H9 (cell line): ENCODE results near the gene CEP68. TPM values are rescaled to one million over a fixed set of nuclear protein-coding genes. Genes with fewer than 3 reads are reported as not detected.

ENCODE experiments used
- DNase-seq: peaks from one replicate; pipeline ENCODE4 v3.0.0-alpha.2; 2017
- H2AFZ ChIP-seq: one replicate; pipeline ENCODE4 v1.6.1; 2013; ENCODE audit warnings: mild to moderate bottlenecking, low read length, control low read depth, moderate library complexity
- H2AK5ac ChIP-seq: 2 replicates; pipeline ENCODE4 v1.6.1; 2013; ENCODE audit warnings: low read length, control low read depth, mixed read lengths; ENCODE audit not compliant: insufficient read length
- H2BK120ac ChIP-seq: one replicate; pipeline ENCODE4 v1.6.1; 2013; ENCODE audit warnings: low read depth, mild to moderate bottlenecking, low read length, control low read depth, inconsistent platforms; ENCODE audit not compliant: poor library complexity, severe bottlenecking
- H2BK12ac ChIP-seq: 2 replicates; pipeline ENCODE4 v1.6.1; 2013; ENCODE audit warnings: low read length, control low read depth, mixed read lengths, low read depth; ENCODE audit not compliant: insufficient read length
- H2BK15ac ChIP-seq: 2 replicates; pipeline ENCODE4 v1.6.1; 2013; ENCODE audit warnings: low read depth, low read length, control low read depth
- H2BK20ac ChIP-seq: one replicate; pipeline ENCODE4 v1.6.1; 2013; ENCODE audit warnings: low read depth, mild to moderate bottlenecking, low read length, control low read depth, inconsistent platforms; ENCODE audit not compliant: poor library complexity, severe bottlenecking
- H2BK5ac ChIP-seq: 2 replicates; pipeline ENCODE4 v1.6.1; 2013; ENCODE audit warnings: low read length, control low read depth, mixed read lengths; ENCODE audit not compliant: insufficient read length
- H3K14ac ChIP-seq: 2 replicates; pipeline ENCODE4 v1.6.1; 2013; ENCODE audit warnings: low read length, control low read depth; ENCODE audit not compliant: insufficient read depth
- H3K18ac ChIP-seq: 2 replicates; pipeline ENCODE4 v1.6.1; 2013; ENCODE audit warnings: low read depth, mild to moderate bottlenecking, mixed read lengths, low read length, control low read depth; ENCODE audit not compliant: insufficient read length
- H3K23ac ChIP-seq: 2 replicates; pipeline ENCODE4 v1.6.1; 2013; ENCODE audit warnings: low read length, control low read depth, mixed read lengths, low read depth; ENCODE audit not compliant: insufficient read length
- H3K23me2 ChIP-seq: 2 replicates; pipeline ENCODE4 v1.6.1; 2013; ENCODE audit warnings: low read depth, mild to moderate bottlenecking, mixed read lengths, low read length, control low read depth; ENCODE audit not compliant: insufficient read length, poor library complexity, severe bottlenecking
- H3K27ac ChIP-seq: 2 replicates; pipeline ENCODE4 v1.5.1; 2013; ENCODE audit warnings: low read length, control low read depth, mixed read lengths, low read depth; ENCODE audit not compliant: insufficient read length
- H3K27me3 ChIP-seq: 2 replicates; pipeline ENCODE4 v1.6.1; 2013; ENCODE audit warnings: low read length, control low read depth, inconsistent platforms; ENCODE audit not compliant: insufficient read depth
- H3K4ac ChIP-seq: 2 replicates; pipeline ENCODE4 v1.6.1; 2013; ENCODE audit warnings: low read depth, mild to moderate bottlenecking, control low read depth, inconsistent platforms, low read length, moderate library complexity
- H3K4me1 ChIP-seq: 2 replicates; pipeline ENCODE4 v1.6.1; 2013; ENCODE audit warnings: low read length, control low read depth, inconsistent platforms; ENCODE audit not compliant: insufficient read depth
- H3K4me2 ChIP-seq: 2 replicates; pipeline ENCODE4 v1.6.1; 2013; ENCODE audit warnings: low read length, control low read depth, mixed read lengths; ENCODE audit not compliant: insufficient read length, insufficient read depth
- H3K56ac ChIP-seq: 2 replicates; pipeline ENCODE4 v1.6.1; 2013; ENCODE audit warnings: low read depth, mild to moderate bottlenecking, mixed read lengths, low read length, control low read depth; ENCODE audit not compliant: insufficient read length
- H3K79me1 ChIP-seq: 2 replicates; pipeline ENCODE4 v1.6.1; 2013; ENCODE audit warnings: low read depth, mild to moderate bottlenecking, moderate library complexity, low read length, control low read depth, inconsistent platforms; ENCODE audit not compliant: insufficient read depth, poor library complexity, severe bottlenecking
- H3K79me2 ChIP-seq: 2 replicates; pipeline ENCODE4 v1.6.1; 2013; ENCODE audit warnings: low read length, control low read depth, inconsistent platforms; ENCODE audit not compliant: insufficient read depth
- H3K9ac ChIP-seq: 2 replicates; pipeline ENCODE4 v1.6.1; 2013; ENCODE audit warnings: low read length, control low read depth, mixed read lengths; ENCODE audit not compliant: insufficient read length; ENCODE audit errors: extremely low read depth
- H3K9me3 ChIP-seq: one replicate; pipeline ENCODE4 v1.6.1; 2013; ENCODE audit warnings: low read depth, low read length, inconsistent platforms; ENCODE audit not compliant: control insufficient read depth
- H3T11ph ChIP-seq: one replicate; pipeline ENCODE4 v1.6.1; 2013; ENCODE audit warnings: mild to moderate bottlenecking, low read length, control low read depth, inconsistent platforms
- H4K20me1 ChIP-seq: one replicate; pipeline ENCODE4 v1.6.1; 2013; ENCODE audit not compliant: control insufficient read depth, insufficient read length, insufficient read depth
- H4K5ac ChIP-seq: 2 replicates; pipeline ENCODE4 v1.6.1; 2013; ENCODE audit warnings: low read depth, mild to moderate bottlenecking, mixed read lengths, low read length, control low read depth; ENCODE audit not compliant: insufficient read length
- H4K8ac ChIP-seq: replicated peaks from 2 replicates; pipeline ENCODE4 v1.6.1; 2013; ENCODE audit warnings: low read length, control low read depth, mixed read lengths, low read depth; ENCODE audit not compliant: insufficient read length
- H4K91ac ChIP-seq: 2 replicates; pipeline ENCODE4 v1.6.1; 2013; ENCODE audit warnings: low read depth, mild to moderate bottlenecking, moderate library complexity, mixed read lengths, low read length, control low read depth; ENCODE audit not compliant: insufficient read length
- H3K27ac Mint-ChIP-seq, 3 experiments: 2 replicates in 2 of 3; 3 replicates in 1 of 3; pipeline ENCODE4 v1.8.0; 2020 to 2021; ENCODE audit warnings: mixed read lengths in 3 of 3, mild to moderate bottlenecking in 1 of 3, moderate library complexity in 1 of 3
- H3K27me3 Mint-ChIP-seq: 2 replicates; pipeline ENCODE4 v1.8.0; 2021; ENCODE audit warnings: low read depth, mild to moderate bottlenecking, moderate library complexity, mixed read lengths
- H3K36me3 Mint-ChIP-seq, 3 experiments: 2 replicates in 2 of 3; 3 replicates in 1 of 3; pipeline ENCODE4 v1.8.0; 2020 to 2021; ENCODE audit warnings: low read depth in 3 of 3, mixed read lengths in 3 of 3; ENCODE audit not compliant: insufficient read depth in 1 of 3
- H3K4me1 Mint-ChIP-seq, 2 experiments: 2 replicates each; pipeline ENCODE4 v1.8.0; 2020; ENCODE audit warnings: mixed read lengths in 2 of 2
- H3K4me3 Mint-ChIP-seq, 2 experiments: 2 replicates in 1 of 2; 3 replicates in 1 of 2; pipeline ENCODE4 v1.8.0; 2020 to 2021; ENCODE audit warnings: mild to moderate bottlenecking in 2 of 2, mixed read lengths in 2 of 2, moderate library complexity in 1 of 2
- H3K9me3 Mint-ChIP-seq, 2 experiments: 2 replicates in 1 of 2; 3 replicates in 1 of 2; pipeline ENCODE4 v1.8.0; 2020; ENCODE audit warnings: mild to moderate bottlenecking in 2 of 2, mixed read lengths in 2 of 2, moderate library complexity in 1 of 2
- WGBS: extraction: QIAGEN DNeasy Blood & Tissue Kit; methylation state at CpG from one replicate; pipeline ENCODE4 v1.1.7; 2013; ENCODE audit warnings: missing lambda C conversion rate, low lambda C conversion rate, mixed read lengths; ENCODE audit not compliant: insufficient read length; ENCODE audit errors: extremely low coverage; 5-methylcytosine and 5-hydroxymethylcytosine counted together
- total RNA-seq: library from RNA; stranded (reverse); gene quantifications from 2 replicates; pipeline ENCODE4 v1.2.1, GENCODE V29; 2021
- TF ChIP-seq, protein P1 (sequence below): fragments of 200-600 bp; sonication (generic); conservative IDR thresholded peaks from 3 replicates; pipeline ENCODE4 v1.8.0; 2021; ENCODE audit warnings: antibody characterized with exemption, mild to moderate bottlenecking

CEP68 gene
- total RNA-seq, 1 experiment from 2014 or later: 20.2 TPM

DNA sequence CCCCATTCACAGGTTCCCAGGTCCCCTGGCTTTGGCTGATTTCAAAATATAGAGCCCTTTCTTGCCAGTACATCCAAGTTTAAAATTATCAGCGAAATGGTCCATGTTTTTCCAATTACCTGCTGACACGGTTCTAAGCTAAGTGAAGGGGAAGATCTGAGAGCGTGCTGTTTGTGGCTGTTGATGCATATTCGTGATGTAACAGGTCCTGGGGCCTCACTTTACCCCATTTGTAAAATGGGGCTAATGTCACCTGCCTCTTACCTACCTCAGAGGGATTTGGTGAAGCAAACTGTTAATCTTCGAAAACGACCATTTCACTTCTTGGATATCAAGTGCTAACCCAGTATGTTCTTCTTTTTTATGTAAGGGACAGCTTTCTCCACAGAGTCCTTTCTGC is 34.0 kb upstream of the CEP68 start:
- Histone ChIP-seq H3K9me3 (no peaks in the 10 kb centered on the region), H3K14ac (no peak overlapping the region), H2BK20ac (no peak overlapping the region), H4K91ac (no peak overlapping the region), H3K27me3 (no peaks in the 10 kb centered on the region), H4K8ac (no peak overlapping the region), H3T11ph (no peak overlapping the region), H3K9ac (no peak overlapping the region), H2BK5ac (no peak overlapping the region), H3K56ac (no peak overlapping the region), H3K23ac (no peak overlapping the region), H4K5ac (no peak overlapping the region), H2AFZ (no peak overlapping the region), H3K27ac (no peak overlapping the region), H3K79me2 (no peaks in the 10 kb centered on the region), H2BK120ac (no peak overlapping the region), H3K4me2 (no peak overlapping the region), H3K4ac (no peak overlapping the region), H2AK5ac (no peak overlapping the region), H3K4me1 (no peaks in the 10 kb centered on the region), H3K23me2 (no peaks in the 10 kb centered on the region), H4K20me1 (no peaks in the 10 kb centered on the region), H3K18ac (no peak overlapping the region), H2BK15ac (no peak overlapping the region), H2BK12ac (no peak overlapping the region), H3K79me1 (no peaks in the 10 kb centered on the region)
- H3K4me3 Mint-ChIP-seq: no peak overlapping the region
- no peaks in the 10 kb centered on the region for H3K9me3 Mint-ChIP-seq
- no peaks in the 10 kb centered on the region for H3K27me3 Mint-ChIP-seq
- H3K4me1 Mint-ChIP-seq: peaks cover 0 to 6% of the 10 kb centered on the region in 2 experiments; a peak in 1 of 4 replicates
- no peak overlapping the region; a peak in 1 of 7 replicates for H3K27ac Mint-ChIP-seq
- no CpG with 5 or more reads among the region's 6 CpGs for whole genome bisulfite sequencing
- DNase-seq: no peak
- peaks cover 0 to 2% (median 0%) of the 10 kb centered on the region in 3 experiments; a peak in 2 of 7 replicates for H3K36me3 Mint-ChIP-seq
- TF ChIP-seq, protein P1, sequence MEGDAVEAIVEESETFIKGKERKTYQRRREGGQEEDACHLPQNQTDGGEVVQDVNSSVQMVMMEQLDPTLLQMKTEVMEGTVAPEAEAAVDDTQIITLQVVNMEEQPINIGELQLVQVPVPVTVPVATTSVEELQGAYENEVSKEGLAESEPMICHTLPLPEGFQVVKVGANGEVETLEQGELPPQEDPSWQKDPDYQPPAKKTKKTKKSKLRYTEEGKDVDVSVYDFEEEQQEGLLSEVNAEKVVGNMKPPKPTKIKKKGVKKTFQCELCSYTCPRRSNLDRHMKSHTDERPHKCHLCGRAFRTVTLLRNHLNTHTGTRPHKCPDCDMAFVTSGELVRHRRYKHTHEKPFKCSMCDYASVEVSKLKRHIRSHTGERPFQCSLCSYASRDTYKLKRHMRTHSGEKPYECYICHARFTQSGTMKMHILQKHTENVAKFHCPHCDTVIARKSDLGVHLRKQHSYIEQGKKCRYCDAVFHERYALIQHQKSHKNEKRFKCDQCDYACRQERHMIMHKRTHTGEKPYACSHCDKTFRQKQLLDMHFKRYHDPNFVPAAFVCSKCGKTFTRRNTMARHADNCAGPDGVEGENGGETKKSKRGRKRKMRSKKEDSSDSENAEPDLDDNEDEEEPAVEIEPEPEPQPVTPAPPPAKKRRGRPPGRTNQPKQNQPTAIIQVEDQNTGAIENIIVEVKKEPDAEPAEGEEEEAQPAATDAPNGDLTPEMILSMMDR: no peak
